SK-N-MC (cell line): ENCODE measurements around the gene RFX2.
"Not testable (repeated sequence)": the region's sequence is repeated elsewhere in the genome, so short reads cannot be mapped to it uniquely, and the experiment has no call there.

ENCODE experiments used
- DNase-seq: peaks from one replicate; pipeline ENCODE4 v3.0.0-alpha.2; 2011; ENCODE audit warnings: low read depth, low spot score
- H3K27ac ChIP-seq: fragments of 200-600 bp; sonication (generic); 2 replicates; pipeline ENCODE4 v1.5.1; 2016; ENCODE audit warnings: mixed run types
- H3K36me3 ChIP-seq: fragments of 200-600 bp; sonication (generic); 2 replicates; pipeline ENCODE4 v1.6.1; 2017; ENCODE audit warnings: antibody characterized with exemption, low read length, mixed read lengths; ENCODE audit not compliant: insufficient read depth
- H3K4me3 ChIP-seq: fragments of 200-600 bp; sonication (generic); 2 replicates; pipeline ENCODE4 v1.5.1; 2016
- H3K9ac ChIP-seq: fragments of 200-600 bp; sonication (generic); 2 replicates; pipeline ENCODE4 v1.8.0; 2017; ENCODE audit warnings: mixed run types, mixed read lengths; ENCODE audit not compliant: insufficient read length
- H3K9me3 ChIP-seq: fragments of 200-600 bp; sonication (generic); 2 replicates; pipeline ENCODE4 v1.6.1; 2017; ENCODE audit warnings: low read depth, mild to moderate bottlenecking, antibody characterized with exemption, low read length, moderate library complexity, mixed read lengths
- EZH2 ChIP-seq: fragments of 200-600 bp; sonication (generic); IDR thresholded peaks from one replicate; pipeline ENCODE4 v1.6.1; 2017; ENCODE audit warnings: antibody characterized with exemption
- FOXP2 ChIP-seq: optimal IDR thresholded peaks from 2 replicates; pipeline ENCODE3; 2011; ENCODE audit warnings: mild to moderate bottlenecking, moderate library complexity; ENCODE audit not compliant: insufficient read depth; ENCODE audit errors: extremely low read length, control extremely low read depth
- POLR2AphosphoS5 ChIP-seq: IDR thresholded peaks from 2 replicates; pipeline ENCODE4 v1.6.1; 2012; ENCODE audit warnings: mild to moderate bottlenecking, low read depth, low read length, borderline replicate concordance

RFX2 gene

GRCh38 chr19:5969476-5969875 is 140.8 kb downstream of the RFX2 start:
- Histone ChIP-seq H3K9ac (no peak overlapping the region), H3K4me3 (no peak overlapping the region), H3K9me3 (no peaks in the 10 kb centered on the region), H3K27ac (peak overlapping the region; percentile 83), H3K36me3 (peaks cover 27% of the 10 kb centered on the region)
- no peak for DNase-seq
- TF ChIP-seq EZH2: no peak

DNA sequence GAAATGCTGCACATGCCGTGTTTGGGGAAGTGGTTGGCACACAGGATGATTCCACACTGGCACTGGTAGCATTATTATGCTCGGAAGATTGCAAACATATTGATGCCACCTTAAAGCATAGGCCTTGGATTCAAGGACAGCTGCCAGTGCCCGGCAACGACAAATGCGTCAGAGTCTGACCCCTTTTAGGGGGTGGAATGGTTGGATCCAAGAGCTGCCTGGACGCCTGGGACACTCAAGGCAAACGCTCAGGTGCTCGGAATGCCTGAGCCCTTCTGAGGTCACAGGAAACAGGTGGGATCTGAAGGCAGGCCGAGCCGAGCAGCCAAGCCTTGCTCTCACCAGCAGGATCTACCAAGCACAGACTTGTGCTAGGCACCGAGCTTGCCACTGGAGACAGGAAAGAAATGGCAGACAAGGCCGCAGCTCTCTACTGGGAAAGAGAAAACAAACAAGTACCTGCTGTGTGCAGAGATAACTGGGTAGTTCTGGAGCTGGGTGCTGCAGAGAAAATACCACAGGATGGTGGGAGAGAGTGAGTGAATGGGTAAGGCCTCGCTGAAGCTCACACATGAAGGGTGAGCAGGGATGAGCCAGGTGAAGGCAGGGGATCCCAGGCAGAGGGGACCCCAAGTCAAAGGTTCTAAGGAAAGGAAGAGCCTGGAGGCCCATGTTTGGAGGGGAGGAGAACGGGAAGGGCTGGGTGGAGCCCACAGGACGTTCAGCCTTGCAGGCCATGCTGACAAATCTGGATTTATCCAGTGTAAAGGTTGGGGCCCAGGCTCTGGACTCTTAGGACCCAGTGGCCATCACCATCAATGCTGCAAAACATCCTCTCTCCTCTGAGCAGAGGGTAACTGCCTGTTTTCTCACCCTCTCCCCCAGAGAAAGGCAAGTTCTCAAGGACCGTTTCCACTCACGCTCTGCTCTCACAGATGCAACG is 141.6 kb downstream of the RFX2 start:
- TF ChIP-seq EZH2 (no peak), FOXP2 (no peak), POLR2AphosphoS5 (no peak)
- Histone ChIP-seq H3K9ac (peak overlapping the region; percentile 17), H3K4me3 (peak overlapping the region; percentile 59), H3K27ac (peak overlapping the region; percentile 83), H3K36me3 (peaks cover 20% of the 10 kb centered on the region), H3K9me3 (no peaks in the 10 kb centered on the region)
- DNase-seq: no peak

- no peaks in the 10 kb centered on the region for H3K9me3 ChIP-seq
- DNase-seq: peak; percentile 84
- H3K36me3 ChIP-seq: peaks cover 13% of the 10 kb centered on the region
- TF ChIP-seq FOXP2 (peak; percentile 60), EZH2 (no peak), POLR2AphosphoS5 (peak; percentile 30; the same call in 1 of the 2 replicates)
- H3K4me3 ChIP-seq: peak overlapping the region; percentile 59
- H3K27ac ChIP-seq: peak overlapping the region; percentile 83
- peak overlapping the region; percentile 17 for H3K9ac ChIP-seq
Observed at GRCh38 chr19:5967994-5968430, 142.3 kb downstream of the RFX2 start.

DNA sequence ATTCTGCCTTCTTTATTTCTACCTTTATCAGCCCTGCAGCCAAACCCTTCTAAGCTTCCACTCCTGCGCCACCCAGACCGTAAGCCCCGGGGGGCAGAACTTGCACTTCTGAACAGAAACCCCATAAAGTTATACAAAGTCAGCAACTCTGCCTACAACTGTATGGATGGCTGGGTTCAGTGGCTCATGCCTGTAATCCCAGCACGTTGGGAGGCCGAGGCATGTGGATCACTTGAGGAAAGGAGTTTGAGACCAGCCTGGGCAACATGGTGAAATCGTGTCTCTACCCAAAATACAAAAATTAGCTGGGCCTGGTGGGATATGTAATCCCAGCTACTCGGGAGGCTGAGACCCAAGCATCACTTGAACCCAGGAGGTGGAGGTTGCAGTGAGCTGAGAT is 142.7 kb downstream of the RFX2 start:
- Histone ChIP-seq H3K27ac (peak overlapping the region; percentile 83), H3K9me3 (no peaks in the 10 kb centered on the region), H3K4me3 (peak overlapping the region; percentile 59), H3K9ac (peak overlapping the region; percentile 66), H3K36me3 (peaks cover 13% of the 10 kb centered on the region)
- no peak for TF ChIP-seq EZH2
- TF ChIP-seq POLR2AphosphoS5: no peak
- TF ChIP-seq FOXP2: no peak
- DNase-seq: no peak

DNA sequence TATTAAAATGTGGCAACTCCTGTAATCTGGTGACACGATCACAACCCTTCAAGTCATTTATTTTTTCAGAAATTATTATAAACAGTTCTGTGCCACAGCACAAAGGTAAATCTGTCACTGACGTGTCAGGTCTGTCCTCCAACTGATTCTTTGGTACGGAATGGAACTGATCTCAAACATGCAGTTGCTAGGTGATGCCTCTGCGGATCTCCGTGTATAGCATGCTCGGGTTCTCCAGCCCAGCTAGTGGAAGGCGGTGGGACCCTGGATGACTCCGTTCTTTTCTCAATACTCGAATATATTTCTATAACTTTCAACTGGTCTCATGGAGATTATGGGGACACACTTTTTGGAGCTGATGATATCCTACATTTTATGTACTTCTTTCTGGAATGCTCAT is 143.4 kb downstream of the RFX2 start:
- Histone ChIP-seq H3K9ac (peak overlapping the region; percentile 29), H3K36me3 (peaks cover 13% of the 10 kb centered on the region), H3K4me3 (no peak overlapping the region), H3K9me3 (no peaks in the 10 kb centered on the region), H3K27ac (no peak overlapping the region)
- TF ChIP-seq FOXP2: no peak
- TF ChIP-seq EZH2: no peak
- TF ChIP-seq POLR2AphosphoS5: no peak
- DNase-seq: no peak

DNA sequence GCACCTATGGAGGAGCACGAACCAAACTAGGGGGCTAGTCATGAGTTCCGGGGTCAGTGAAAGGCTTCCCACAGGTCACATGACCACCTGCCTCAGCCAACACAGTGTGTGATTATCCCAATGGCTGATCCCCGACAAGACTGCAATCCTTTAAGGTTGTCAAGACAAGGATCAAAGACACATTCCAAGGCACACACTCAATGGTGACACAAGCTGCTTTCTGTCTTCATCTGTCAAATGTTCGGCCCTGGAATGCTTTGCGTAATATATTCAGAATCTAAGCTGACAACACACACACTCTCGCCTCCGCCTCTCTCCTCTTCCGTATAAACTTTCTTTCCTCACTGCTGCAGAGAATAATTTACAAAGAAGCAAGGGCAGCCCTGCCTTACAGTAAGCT is 144.1 kb downstream of the RFX2 start:
- H3K36me3 ChIP-seq: peaks cover 13% of the 10 kb centered on the region
- H3K9ac ChIP-seq: peak overlapping the region; percentile 29
- no peaks in the 10 kb centered on the region for H3K9me3 ChIP-seq
- TF ChIP-seq FOXP2: no peak
- TF ChIP-seq EZH2: no peak
- no peak for DNase-seq
- H3K4me3 ChIP-seq: no peak overlapping the region
- no peak overlapping the region for H3K27ac ChIP-seq

GRCh38 chr19:5964816-5965565 is 145.3 kb downstream of the RFX2 start:
- TF ChIP-seq EZH2 (no peak), POLR2AphosphoS5 (no peak), FOXP2 (no peak)
- H3K9ac ChIP-seq: no peak overlapping the region
- DNase-seq: no peak

GRCh38 chr19:5963855-5964254 is 146.4 kb downstream of the RFX2 start:
- Histone ChIP-seq H3K4me3 (no peak overlapping the region), H3K9me3 (no peaks in the 10 kb centered on the region), H3K9ac (no peak overlapping the region), H3K27ac (no peak overlapping the region), H3K36me3 (peaks cover 7% of the 10 kb centered on the region; the same call in 1 of the 2 replicates)
- DNase-seq: no peak
- no peak for TF ChIP-seq EZH2
- TF ChIP-seq FOXP2: no peak
- no peak for TF ChIP-seq POLR2AphosphoS5

More at GRCh38 chr19:5964816-5965565, 145.3 kb downstream of the RFX2 start:
- Histone ChIP-seq H3K27ac (no peak overlapping the region), H3K36me3 (peaks cover 7% of the 10 kb centered on the region; the same call in 1 of the 2 replicates), H3K4me3 (no peak overlapping the region), H3K9me3 (no peaks in the 10 kb centered on the region)

GRCh38 chr19:5963259-5963658 is 147.0 kb downstream of the RFX2 start:
- H3K9me3 ChIP-seq, H3K36me3 ChIP-seq, DNase-seq, H3K27ac ChIP-seq, H3K4me3 ChIP-seq, H3K9ac ChIP-seq: not testable (repeated sequence)
